A549 (cell line): ENCODE measurements around the gene EPYC. TPM values are rescaled to one million over a fixed set of nuclear protein-coding genes. Genes with fewer than 3 reads are reported as not detected.

ENCODE experiments used
- ATAC-seq, 2 experiments: fragments of 200-7000 bp in 1 of 2; fragments of >200 bp in 1 of 2; cut with Nextera tagmentation in 1 of 2; cut with Tn5 transposase in 1 of 2; 3 replicates each; pipeline versions ENCODE4 v1.8.0 to v1.9.1; 2018 to 2020; ENCODE audit warnings: mild to moderate bottlenecking in 1 of 2, moderate library complexity in 1 of 2
- CTCF ChIA-PET: fragments of 300-600 bp; sonication (Branson Sonifier 250); formaldehyde crosslinking; extraction: SDS; loops from one replicate; lab custom pipeline; 2021; ENCODE audit warnings: antibody characterized with exemption, inconsistent platforms; lab: Yijun Ruan, JAX
- POLR2A ChIA-PET: fragments of 350-600 bp; formaldehyde crosslinking; extraction: SDS; loops from one replicate; lab custom pipeline; 2021; ENCODE audit warnings: antibody characterized with exemption, inconsistent platforms; lab: Yijun Ruan, JAX
- DNase-seq, 2 experiments: peaks; one replicate each; pipeline versions ENCODE4 v3.0.0 to v3.0.0-alpha.2; 2011 to 2016; ENCODE audit warnings: low read depth in 1 of 2, low spot score in 1 of 2
- FAIRE-seq: peaks from 2 replicates; lab custom pipeline; 2011; peaks lifted over from hg19 to GRCh38; lab: Jason Lieb, UNC
- H3K27ac ChIP-seq, 2 experiments: fragments of >200 bp; sonication (Bioruptor Twin); formaldehyde crosslinking; 3 replicates each; pipeline ENCODE4 v1.5.1; 2016 to 2017
- H3K4me1 ChIP-seq: fragments of >200 bp; sonication (Bioruptor Twin); formaldehyde crosslinking; 3 replicates; pipeline ENCODE4 v1.6.1; 2016
- H3K4me2 ChIP-seq: fragments of >200 bp; sonication (Bioruptor Twin); formaldehyde crosslinking; 3 replicates; pipeline ENCODE4 v1.6.1; 2016
- H3K4me3 ChIP-seq: fragments of >200 bp; sonication (Bioruptor Twin); formaldehyde crosslinking; 3 replicates; pipeline ENCODE4 v1.5.1; 2016
- H3K9me3 ChIP-seq: fragments of >200 bp; sonication (Bioruptor Twin); formaldehyde crosslinking; 3 replicates; pipeline ENCODE4 v1.6.1; 2016
- BHLHE40 ChIP-seq: IDR thresholded peaks from 2 replicates; pipeline ENCODE4 v1.6.1; 2012; ENCODE audit warnings: low read depth, low read length, inconsistent platforms
- CBX2 ChIP-seq: fragments of 200-600 bp; sonication (generic); IDR thresholded peaks from 2 replicates; pipeline ENCODE4 v1.6.1; 2016; ENCODE audit warnings: low read depth, mild to moderate bottlenecking, borderline replicate concordance
- CBX8 ChIP-seq: fragments of 200-600 bp; sonication (generic); IDR thresholded peaks from 2 replicates; pipeline ENCODE4 v1.6.1; 2016
- CEBPB ChIP-seq, 2 experiments: fragments of >200 bp in 1 of 2; sonication (Bioruptor Twin) in 1 of 2; formaldehyde crosslinking in 1 of 2; IDR thresholded peaks; 2 replicates each; pipeline ENCODE4 v1.6.1; 2012 to 2016
- CHD2 ChIP-seq: fragments of 150-350 bp; IDR thresholded peaks from 2 replicates; pipeline ENCODE4 v1.6.1; 2014; ENCODE audit warnings: low read length; ENCODE audit not compliant: partially characterized antibody
- CHD4 ChIP-seq: fragments of 200-600 bp; sonication (generic); IDR thresholded peaks from 2 replicates; pipeline ENCODE4 v1.6.1; 2016; ENCODE audit warnings: antibody characterized with exemption, mild to moderate bottlenecking, borderline replicate concordance
- EHMT2 ChIP-seq: fragments of 200-600 bp; sonication (generic); IDR thresholded peaks from 2 replicates; pipeline ENCODE4 v1.6.1; 2016; ENCODE audit warnings: antibody characterized with exemption, low read depth, mild to moderate bottlenecking, moderate library complexity
- EP300 ChIP-seq, 2 experiments: fragments of >200 bp; sonication (Bioruptor Twin); formaldehyde crosslinking; IDR thresholded peaks; 2 replicates in 1 of 2; 3 replicates in 1 of 2; pipeline ENCODE4 v1.6.1; 2016 to 2017
- FOSL2 ChIP-seq, 2 experiments: fragments of 450-650 bp in 1 of 2; fragments of >200 bp in 1 of 2; sonication (Bioruptor Twin) in 1 of 2; formaldehyde crosslinking; IDR thresholded peaks; 2 replicates each; pipeline versions ENCODE4 v1.5.0 to v1.6.1; 2016 to 2020; ENCODE audit warnings: mild to moderate bottlenecking in 1 of 2, moderate library complexity in 1 of 2
- FOXS1 ChIP-seq: fragments of 250-450 bp; sonication (Bioruptor Pico); IDR thresholded peaks from 2 replicates; pipeline ENCODE4 v1.5.0; 2020; ENCODE audit warnings: mild to moderate bottlenecking, moderate library complexity
- HDAC2 ChIP-seq: fragments of 200-600 bp; sonication (generic); IDR thresholded peaks from 2 replicates; pipeline ENCODE4 v1.6.1; 2016
- HEYL ChIP-seq: fragments of 250-450 bp; sonication (Bioruptor Pico); IDR thresholded peaks from 2 replicates; pipeline ENCODE4 v1.8.0; 2021; ENCODE audit warnings: mild to moderate bottlenecking, moderate library complexity
- HOXA7 ChIP-seq: fragments of 250-450 bp; sonication (Bioruptor Pico); IDR thresholded peaks from 2 replicates; pipeline ENCODE4 v1.5.0; 2020; ENCODE audit warnings: mild to moderate bottlenecking, moderate library complexity
- KDM1A ChIP-seq: fragments of 200-600 bp; sonication (generic); IDR thresholded peaks from 2 replicates; pipeline ENCODE4 v1.6.1; 2016; ENCODE audit warnings: low read depth, mild to moderate bottlenecking
- KDM5A ChIP-seq: fragments of 200-600 bp; sonication (generic); IDR thresholded peaks from 2 replicates; pipeline ENCODE4 v1.6.1; 2016; ENCODE audit warnings: antibody characterized with exemption, mild to moderate bottlenecking
- MAFK ChIP-seq: fragments of 450-650 bp; IDR thresholded peaks from 2 replicates; pipeline ENCODE4 v1.6.1; 2014; ENCODE audit not compliant: partially characterized antibody
- MYC ChIP-seq: IDR thresholded peaks from 2 replicates; pipeline ENCODE4 v1.6.1; 2012; ENCODE audit warnings: mild to moderate bottlenecking, inconsistent platforms, low read length, improper control_type of control experiment, borderline replicate concordance
- NPAS2 ChIP-seq: fragments of 250-450 bp; sonication (Bioruptor Pico); IDR thresholded peaks from 2 replicates; pipeline ENCODE4 v1.8.0; 2022; ENCODE audit warnings: mild to moderate bottlenecking, moderate library complexity, borderline replicate concordance
- NR3C1 ChIP-seq: fragments of >200 bp; sonication (Bioruptor Twin); formaldehyde crosslinking; IDR thresholded peaks from 3 replicates; pipeline ENCODE4 v1.6.1; 2017
- RCOR1 ChIP-seq: fragments of 150-350 bp; IDR thresholded peaks from 2 replicates; pipeline ENCODE4 v1.6.1; 2014; ENCODE audit warnings: antibody characterized with exemption, low read length, low read depth
- SREBF2 ChIP-seq: fragments of 450-650 bp; IDR thresholded peaks from 2 replicates; pipeline ENCODE4 v1.6.1; 2014; ENCODE audit warnings: mild to moderate bottlenecking, moderate library complexity
- TP53 ChIP-seq: fragments of 250-450 bp; sonication (Bioruptor Pico); IDR thresholded peaks from 2 replicates; pipeline ENCODE4 v1.5.0; 2021; ENCODE audit warnings: mild to moderate bottlenecking, moderate library complexity
- ZFP36 ChIP-seq: fragments of 450-650 bp; IDR thresholded peaks from 2 replicates; pipeline ENCODE4 v1.6.1; 2014; ENCODE audit warnings: borderline replicate concordance; ENCODE audit not compliant: partially characterized antibody
- WGBS: methylation state at CpG from one replicate; pipeline ENCODE4 v1.1.6; 2017; ENCODE audit errors: missing lambda C conversion rate; 5-methylcytosine and 5-hydroxymethylcytosine counted together
- polyA plus RNA-seq, 4 experiments: library from polyadenylated mRNA; depleted of rRNA in 3 of 4; stranded (reverse); fragments of >200 nt; fragmentation: RNase III in 1 of 4; extraction: RNeasy Plus Mini Kit Qiagen cat#74134 plus additional on column Dnase treatment in 1 of 4; gene quantifications; 2 replicates in 3 of 4; 3 replicates in 1 of 4; pipeline ENCODE4 v1.2.3, GENCODE V29; 2011 to 2017
- TF ChIP-seq, protein P1 (sequence below): IDR thresholded peaks from 2 replicates; pipeline ENCODE4 v1.6.1; 2012
- TF ChIP-seq, protein P2 (sequence below): fragments of >200 bp; sonication (Bioruptor Twin); formaldehyde crosslinking; IDR thresholded peaks from 3 replicates; pipeline ENCODE4 v1.6.1; 2016
- TF ChIP-seq, protein P3 (sequence below): fragments of 450-650 bp; IDR thresholded peaks from 2 replicates; pipeline ENCODE4 v1.6.1; 2014; ENCODE audit warnings: antibody characterized with exemption
- TF ChIP-seq, protein P4 (sequence below): fragments of >200 bp; sonication (Bioruptor Twin); formaldehyde crosslinking; IDR thresholded peaks from 3 replicates; pipeline ENCODE4 v1.5.1; 2016
- TF ChIP-seq, protein P5 (sequence below): fragments of 150-350 bp; IDR thresholded peaks from 2 replicates; pipeline ENCODE4 v1.6.1; 2014; ENCODE audit warnings: low read depth, mild to moderate bottlenecking, low read length

The EPYC gene
- polyA plus RNA-seq, 2 of the 4 experiments (the other 2 are of a cell fraction), result not detected

DNA sequence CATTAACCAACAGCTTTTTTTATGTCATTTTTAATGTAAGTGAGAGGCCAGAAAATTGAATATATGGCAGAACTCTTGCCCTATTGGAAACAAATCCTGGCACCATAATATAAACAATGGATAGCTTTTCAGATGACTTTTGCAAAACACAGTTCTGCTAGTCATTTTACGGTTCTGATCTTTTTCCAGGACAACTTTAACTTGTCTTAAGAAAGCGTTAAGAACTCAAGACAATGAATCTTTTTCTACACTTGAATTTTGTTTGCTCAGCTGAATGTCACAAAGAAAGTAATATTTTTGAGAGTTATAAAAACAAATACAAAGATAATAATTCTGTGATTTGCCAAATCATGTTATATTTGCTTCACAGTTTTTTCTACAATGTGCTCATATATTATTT is 39.8 kb upstream of the EPYC start:
- DNase-seq, result no peak
- H3K27ac ChIP-seq, result no peak overlapping the region
- POLR2A ChIA-PET, result no interaction called here
- CTCF ChIA-PET, result interaction anchor here (1.2 kb wide), 1 partner anchor 66 kb away, joined by 3 read pairs; no protein-coding TSS in a partner anchor
- FAIRE-seq, result no peak
- H3K9me3 ChIP-seq, result no peaks in the 10 kb centered on the region
- H3K4me2 ChIP-seq, result no peak overlapping the region
- ATAC-seq, result no peak
- TF ChIP-seq EHMT2 (no peak), TP53 (CRISPR knock-in tag) (no peak), KDM1A (no peak), FOXS1 (CRISPR knock-in tag) (no peak), MAFK (no peak), CBX8 (no peak), HOXA7 (CRISPR knock-in tag) (no peak), NPAS2 (CRISPR knock-in tag) (no peak), ZFP36 (no peak), FOSL2 (IDR thresholded peaks at IDR 0.05) (no peak), FOSL2 (CRISPR knock-in tag; IDR thresholded peaks at IDR 0.05) (no peak), HEYL (CRISPR knock-in tag) (no peak), KDM5A (no peak), HDAC2 (no peak)
- TF ChIP-seq, protein P1, sequence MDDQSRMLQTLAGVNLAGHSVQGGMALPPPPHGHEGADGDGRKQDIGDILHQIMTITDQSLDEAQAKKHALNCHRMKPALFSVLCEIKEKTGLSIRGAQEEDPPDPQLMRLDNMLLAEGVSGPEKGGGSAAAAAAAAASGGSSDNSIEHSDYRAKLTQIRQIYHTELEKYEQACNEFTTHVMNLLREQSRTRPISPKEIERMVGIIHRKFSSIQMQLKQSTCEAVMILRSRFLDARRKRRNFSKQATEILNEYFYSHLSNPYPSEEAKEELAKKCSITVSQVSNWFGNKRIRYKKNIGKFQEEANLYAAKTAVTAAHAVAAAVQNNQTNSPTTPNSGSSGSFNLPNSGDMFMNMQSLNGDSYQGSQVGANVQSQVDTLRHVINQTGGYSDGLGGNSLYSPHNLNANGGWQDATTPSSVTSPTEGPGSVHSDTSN, result no peak
- TF ChIP-seq, protein P2, sequence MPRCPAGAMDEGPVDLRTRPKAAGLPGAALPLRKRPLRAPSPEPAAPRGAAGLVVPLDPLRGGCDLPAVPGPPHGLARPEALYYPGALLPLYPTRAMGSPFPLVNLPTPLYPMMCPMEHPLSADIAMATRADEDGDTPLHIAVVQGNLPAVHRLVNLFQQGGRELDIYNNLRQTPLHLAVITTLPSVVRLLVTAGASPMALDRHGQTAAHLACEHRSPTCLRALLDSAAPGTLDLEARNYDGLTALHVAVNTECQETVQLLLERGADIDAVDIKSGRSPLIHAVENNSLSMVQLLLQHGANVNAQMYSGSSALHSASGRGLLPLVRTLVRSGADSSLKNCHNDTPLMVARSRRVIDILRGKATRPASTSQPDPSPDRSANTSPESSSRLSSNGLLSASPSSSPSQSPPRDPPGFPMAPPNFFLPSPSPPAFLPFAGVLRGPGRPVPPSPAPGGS, result no peak
- TF ChIP-seq, protein P3, sequence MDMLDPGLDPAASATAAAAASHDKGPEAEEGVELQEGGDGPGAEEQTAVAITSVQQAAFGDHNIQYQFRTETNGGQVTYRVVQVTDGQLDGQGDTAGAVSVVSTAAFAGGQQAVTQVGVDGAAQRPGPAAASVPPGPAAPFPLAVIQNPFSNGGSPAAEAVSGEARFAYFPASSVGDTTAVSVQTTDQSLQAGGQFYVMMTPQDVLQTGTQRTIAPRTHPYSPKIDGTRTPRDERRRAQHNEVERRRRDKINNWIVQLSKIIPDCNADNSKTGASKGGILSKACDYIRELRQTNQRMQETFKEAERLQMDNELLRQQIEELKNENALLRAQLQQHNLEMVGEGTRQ, result no peak
- TF ChIP-seq, protein P4, sequence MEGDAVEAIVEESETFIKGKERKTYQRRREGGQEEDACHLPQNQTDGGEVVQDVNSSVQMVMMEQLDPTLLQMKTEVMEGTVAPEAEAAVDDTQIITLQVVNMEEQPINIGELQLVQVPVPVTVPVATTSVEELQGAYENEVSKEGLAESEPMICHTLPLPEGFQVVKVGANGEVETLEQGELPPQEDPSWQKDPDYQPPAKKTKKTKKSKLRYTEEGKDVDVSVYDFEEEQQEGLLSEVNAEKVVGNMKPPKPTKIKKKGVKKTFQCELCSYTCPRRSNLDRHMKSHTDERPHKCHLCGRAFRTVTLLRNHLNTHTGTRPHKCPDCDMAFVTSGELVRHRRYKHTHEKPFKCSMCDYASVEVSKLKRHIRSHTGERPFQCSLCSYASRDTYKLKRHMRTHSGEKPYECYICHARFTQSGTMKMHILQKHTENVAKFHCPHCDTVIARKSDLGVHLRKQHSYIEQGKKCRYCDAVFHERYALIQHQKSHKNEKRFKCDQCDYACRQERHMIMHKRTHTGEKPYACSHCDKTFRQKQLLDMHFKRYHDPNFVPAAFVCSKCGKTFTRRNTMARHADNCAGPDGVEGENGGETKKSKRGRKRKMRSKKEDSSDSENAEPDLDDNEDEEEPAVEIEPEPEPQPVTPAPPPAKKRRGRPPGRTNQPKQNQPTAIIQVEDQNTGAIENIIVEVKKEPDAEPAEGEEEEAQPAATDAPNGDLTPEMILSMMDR, result no peak
- no peak overlapping the region for H3K4me3 ChIP-seq
- 72% methylated on average over 2 of the region's 2 CpGs for WGBS
- H3K4me1 ChIP-seq, result no peaks in the 10 kb centered on the region

DNA sequence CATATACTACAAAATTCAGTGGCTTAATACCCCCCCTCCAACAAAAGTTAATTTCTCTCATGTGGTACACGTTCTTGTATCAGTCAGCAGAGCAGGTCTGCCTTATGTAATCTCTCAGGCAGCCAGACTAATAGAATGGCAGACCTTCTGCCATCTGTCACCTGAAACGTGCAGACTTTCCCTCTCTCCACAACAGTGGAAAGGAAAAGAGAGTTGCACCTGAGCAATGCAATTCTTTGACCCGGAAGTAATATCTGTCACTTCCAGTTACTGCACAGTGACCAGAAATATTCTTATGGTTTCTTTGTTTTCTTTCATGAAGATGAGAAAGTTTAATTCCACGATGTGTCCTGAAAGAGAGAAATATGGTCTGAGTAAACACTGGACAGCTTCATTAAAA is 38.6 kb upstream of the EPYC start:
- TF ChIP-seq CEBPB (IDR thresholded peaks at IDR 0.05) (no peak), RCOR1 (no peak), NPAS2 (CRISPR knock-in tag) (no peak), CHD2 (no peak), EP300 (IDR thresholded peaks at IDR 0.05) (no peak), CBX2 (no peak), BHLHE40 (no peak), MYC (no peak), SREBF2 (no peak), NR3C1 (no peak), CHD4 (no peak)
- TF ChIP-seq, protein P5, sequence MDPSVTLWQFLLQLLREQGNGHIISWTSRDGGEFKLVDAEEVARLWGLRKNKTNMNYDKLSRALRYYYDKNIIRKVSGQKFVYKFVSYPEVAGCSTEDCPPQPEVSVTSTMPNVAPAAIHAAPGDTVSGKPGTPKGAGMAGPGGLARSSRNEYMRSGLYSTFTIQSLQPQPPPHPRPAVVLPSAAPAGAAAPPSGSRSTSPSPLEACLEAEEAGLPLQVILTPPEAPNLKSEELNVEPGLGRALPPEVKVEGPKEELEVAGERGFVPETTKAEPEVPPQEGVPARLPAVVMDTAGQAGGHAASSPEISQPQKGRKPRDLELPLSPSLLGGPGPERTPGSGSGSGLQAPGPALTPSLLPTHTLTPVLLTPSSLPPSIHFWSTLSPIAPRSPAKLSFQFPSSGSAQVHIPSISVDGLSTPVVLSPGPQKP, result no peak
- TF ChIP-seq, protein P4, result no peak
- TF ChIP-seq, protein P2, result no peak
- TF ChIP-seq, all 56 proteins: peak for 0
- CTCF ChIA-PET, result no interaction called here
- Histone ChIP-seq H3K9me3 (no peaks in the 10 kb centered on the region), H3K4me1 (no peaks in the 10 kb centered on the region), H3K27ac (no peak overlapping the region), H3K4me3 (no peak overlapping the region), H3K4me2 (no peak overlapping the region)
- no peak for DNase-seq
- no peak for FAIRE-seq
- 20% methylated on average over 4 of the region's 4 CpGs for WGBS
- POLR2A ChIA-PET, result no interaction called here
- no peak for ATAC-seq
